MCF 10A (cell line): ENCODE data around the gene SLC40A1. TPM values are rescaled to one million over a fixed set of nuclear protein-coding genes. Genes with fewer than 3 reads are reported as not detected.

ENCODE experiments used
- BruUV-seq: library from RNA; stranded (reverse); fragments of 400-500 nt; replicated peaks from 2 replicates; lab custom pipeline; 2021; lab: Mats Ljungman, UMichigan
- CTCF ChIA-PET: fragments of 300-600 bp; sonication (Branson Sonifier 250); formaldehyde crosslinking; extraction: SDS; loops from one replicate; lab custom pipeline; 2021; ENCODE audit warnings: antibody characterized with exemption, inconsistent platforms; lab: Yijun Ruan, JAX
- POLR2A ChIA-PET: fragments of 300-600, 350-650 bp; sonication (Branson Sonifier 250); formaldehyde crosslinking; extraction: SDS; loops from one replicate; lab custom pipeline; 2020; ENCODE audit warnings: antibody characterized with exemption, inconsistent platforms; lab: Yijun Ruan, JAX
- DNase-seq: peaks from one replicate; pipeline ENCODE4 v3.0.0-alpha.2; 2018; ENCODE audit not compliant: unreplicated experiment
- H3K27ac Mint-ChIP-seq: one replicate; pipeline ENCODE4 v1.8.0; 2022; ENCODE audit warnings: mild to moderate bottlenecking, low read depth, mixed read lengths; ENCODE audit not compliant: unreplicated experiment
- H3K27me3 Mint-ChIP-seq: one replicate; pipeline ENCODE4 v1.8.0; 2022; ENCODE audit warnings: mixed read lengths; ENCODE audit not compliant: insufficient read depth, unreplicated experiment
- H3K36me3 Mint-ChIP-seq: one replicate; pipeline ENCODE4 v1.8.0; 2022; ENCODE audit warnings: mild to moderate bottlenecking, moderate library complexity, mixed read lengths; ENCODE audit not compliant: insufficient read depth, unreplicated experiment
- H3K4me1 Mint-ChIP-seq: one replicate; pipeline ENCODE4 v1.8.0; 2022; ENCODE audit warnings: mixed read lengths; ENCODE audit not compliant: insufficient read depth, unreplicated experiment
- H3K4me3 Mint-ChIP-seq: one replicate; pipeline ENCODE4 v1.8.0; 2022; ENCODE audit warnings: mild to moderate bottlenecking, moderate library complexity, mixed read lengths; ENCODE audit not compliant: unreplicated experiment
- H3K9me3 Mint-ChIP-seq: one replicate; pipeline ENCODE4 v1.8.0; 2022; ENCODE audit warnings: mixed read lengths; ENCODE audit not compliant: unreplicated experiment
- CTCF ChIP-seq: fragments of 200-600 bp; IDR thresholded peaks from one replicate; pipeline ENCODE4 v1.8.0; 2022; ENCODE audit warnings: antibody characterized with exemption, mild to moderate bottlenecking; ENCODE audit not compliant: unreplicated experiment
- intact Hi-C: fragments of 100-400 bp; cut with micrococcal nuclease; formaldehyde crosslinking; loops from 2 replicates; pipeline ENCODE4 v1.14.1; 2022
- total RNA-seq: library from RNA; stranded (reverse); gene quantifications from 2 replicates; pipeline ENCODE4 v1.2.3, GENCODE V29; 2022

Gene SLC40A1
- total RNA-seq, 1 experiment from 2014 or later: not detected

DNA sequence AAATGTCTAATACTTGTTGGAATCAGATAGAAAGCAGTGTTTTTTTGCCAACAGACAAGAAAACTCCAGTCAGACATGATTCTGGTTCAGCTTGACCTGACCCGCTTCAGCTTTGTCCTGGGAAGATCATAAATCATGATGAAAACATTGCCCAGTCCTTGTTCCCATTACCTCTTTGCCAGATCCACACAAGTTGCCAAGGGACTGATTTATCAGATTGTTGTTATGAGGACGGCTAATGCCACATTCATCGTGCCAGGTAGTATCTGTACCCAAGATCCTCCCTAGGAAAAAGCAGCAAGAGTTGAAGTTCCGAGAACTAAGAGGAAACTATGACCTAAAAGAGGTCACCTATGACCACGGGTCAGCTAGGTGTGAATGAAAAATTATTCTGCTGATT, 39.0 kb downstream of the SLC40A1 start:
- no peaks in the 10 kb centered on the region for H3K27me3 Mint-ChIP-seq
- CTCF ChIA-PET: interaction anchor here (0.7 kb wide), 1 partner anchor 484 kb away, joined by 3 read pairs; no protein-coding TSS in a partner anchor
- DNase-seq: no peak
- no peak for TF ChIP-seq CTCF
- no peaks in the 10 kb centered on the region for H3K4me1 Mint-ChIP-seq
- BruUV-seq: no TSS peak
- POLR2A ChIA-PET: interaction anchor here (0.6 kb wide), 1 partner anchor 93 kb away, joined by 3 read pairs; no protein-coding TSS in a partner anchor
- H3K27ac Mint-ChIP-seq: no peak overlapping the region
- H3K9me3 Mint-ChIP-seq: peaks cover 7% of the 10 kb centered on the region
- intact Hi-C loops: no loop called here
- H3K36me3 Mint-ChIP-seq: no peaks in the 10 kb centered on the region
- H3K4me3 Mint-ChIP-seq: no peak overlapping the region

- H3K4me1 Mint-ChIP-seq: no peaks in the 10 kb centered on the region
- BruUV-seq: no TSS peak
- POLR2A ChIA-PET: no interaction called here
Measured at GRCh38 chr2:189540551-189540950, 40.0 kb downstream of the SLC40A1 start.

DNA sequence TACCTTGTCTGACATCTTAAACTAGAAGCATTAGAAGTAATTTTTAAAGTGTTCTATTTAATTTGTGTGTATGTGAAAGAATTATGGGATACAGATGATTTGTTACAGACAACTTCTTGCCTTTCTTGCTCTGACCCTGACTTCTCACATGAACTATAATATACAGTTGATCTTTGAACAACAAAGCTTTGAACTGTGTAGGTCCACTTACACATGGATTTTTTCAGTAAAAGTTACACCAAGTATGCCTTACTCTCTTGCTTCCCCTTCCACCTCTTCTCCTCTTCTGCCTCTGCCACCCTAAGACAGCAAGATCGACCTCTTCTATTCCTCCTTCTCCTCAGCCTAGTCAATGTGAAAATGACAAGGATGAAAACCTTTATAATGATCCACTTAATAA, 42.2 kb downstream of the SLC40A1 start:
- peaks cover 4% of the 10 kb centered on the region for H3K4me1 Mint-ChIP-seq

More at GRCh38 chr2:189540551-189540950, 40.0 kb downstream of the SLC40A1 start:
- CTCF ChIA-PET: interaction anchor here (0.5 kb wide), 1 partner anchor 223 kb away, joined by 3 read pairs; no protein-coding TSS in a partner anchor
- intact Hi-C loops: no loop called here
- Mint-ChIP-seq H3K27me3 (no peaks in the 10 kb centered on the region), H3K4me3 (no peak overlapping the region), H3K9me3 (peaks cover 7% of the 10 kb centered on the region), H3K36me3 (no peaks in the 10 kb centered on the region), H3K27ac (no peak overlapping the region)
- no peak for DNase-seq
- TF ChIP-seq CTCF: no peak

GRCh38 chr2:189536830-189537229, 43.8 kb downstream of the SLC40A1 start:
- H3K36me3 Mint-ChIP-seq: no peaks in the 10 kb centered on the region
- ChIA-PET CTCF (interaction anchor here (0.7 to 0.8 kb wide), 2 partner anchors 11 to 56 kb away, joined by 3 read pairs; no protein-coding TSS in a partner anchor), POLR2A (no interaction called here)
- H3K4me1 Mint-ChIP-seq: peaks cover 4% of the 10 kb centered on the region
- no peak for TF ChIP-seq CTCF
- no peak for DNase-seq
- intact Hi-C loops: no loop called here
- no peak overlapping the region for H3K4me3 Mint-ChIP-seq
- H3K27me3 Mint-ChIP-seq: no peaks in the 10 kb centered on the region
- no peaks in the 10 kb centered on the region for H3K9me3 Mint-ChIP-seq
- no TSS peak for BruUV-seq
- no peak overlapping the region for H3K27ac Mint-ChIP-seq

More for the DNA sequence above, 42.2 kb downstream of the SLC40A1 start:
- intact Hi-C loops: no loop called here
- CTCF ChIA-PET: no interaction called here
- Mint-ChIP-seq H3K27ac (no peak overlapping the region), H3K36me3 (no peaks in the 10 kb centered on the region), H3K4me3 (no peak overlapping the region), H3K9me3 (peaks cover 7% of the 10 kb centered on the region), H3K27me3 (no peaks in the 10 kb centered on the region)
- no peak for DNase-seq
- BruUV-seq: no TSS peak
- no peak for TF ChIP-seq CTCF
- POLR2A ChIA-PET: interaction anchor here (1.6 kb wide), 1 partner anchor 16 kb away, joined by 4 read pairs; no protein-coding TSS in a partner anchor
